DMS 273 treated with DMSO at 0.1 percent for 48 hours (cell line): ENCODE results near the gene PTPRB.

ENCODE experiments used
- DNase-seq: peaks from one replicate; lab custom pipeline; 2025; lab: John Stamatoyannopoulos, UW

Gene PTPRB

DNA sequence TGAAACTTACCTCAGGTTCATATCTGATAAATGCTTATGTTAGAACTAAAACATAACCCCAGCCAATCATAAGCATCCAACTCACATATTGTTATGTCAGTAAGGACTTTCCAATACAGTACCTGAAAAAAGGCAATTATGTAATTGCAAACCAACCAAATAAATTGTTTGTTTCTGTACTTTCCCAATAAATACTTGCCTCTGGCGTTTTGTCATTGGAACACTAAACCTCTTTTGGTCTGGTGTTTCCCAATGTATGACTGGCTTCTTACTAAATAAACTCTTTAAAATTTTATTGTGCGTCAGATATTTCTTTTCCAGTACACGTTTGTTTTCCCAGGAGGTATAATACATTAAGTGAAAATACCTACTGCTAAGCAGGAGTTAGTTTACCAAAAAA is 6.7 kb upstream of the PTPRB start:
- no peak for DNase-seq

DNA sequence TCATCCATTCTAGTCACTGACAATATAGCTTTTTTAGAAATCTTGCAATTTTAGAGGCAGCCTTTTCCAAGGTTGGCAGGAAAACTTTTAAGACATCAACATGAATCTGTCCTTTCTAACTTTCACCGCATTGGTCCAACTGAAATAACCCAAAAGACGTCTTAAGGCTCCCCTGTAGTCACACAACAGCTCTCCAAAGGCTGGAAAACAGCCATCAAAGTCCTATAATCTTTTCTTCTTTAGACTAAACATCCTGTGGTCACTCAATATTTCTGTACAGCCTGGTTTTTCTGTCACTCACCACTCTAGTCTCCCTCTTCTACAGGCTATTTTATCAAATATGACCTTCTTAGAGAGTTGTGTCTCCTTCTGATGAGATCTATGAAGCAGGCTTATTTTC is 4.5 kb upstream of the PTPRB start:
- no peak for DNase-seq

- no peak for DNase-seq
These were observed 3.7 kb upstream of the PTPRB start for GRCh38 chr12:70640901-70641300.

- no peak for DNase-seq
These were observed 2.3 kb upstream of the PTPRB start for GRCh38 chr12:70639535-70639934.

- DNase-seq = no peak
These were observed 1.6 kb upstream of the PTPRB start for GRCh38 chr12:70638639-70639360.

GRCh38 chr12:70635755-70636154 is 1.5 kb downstream of the PTPRB start:
- DNase-seq = no peak

DNA sequence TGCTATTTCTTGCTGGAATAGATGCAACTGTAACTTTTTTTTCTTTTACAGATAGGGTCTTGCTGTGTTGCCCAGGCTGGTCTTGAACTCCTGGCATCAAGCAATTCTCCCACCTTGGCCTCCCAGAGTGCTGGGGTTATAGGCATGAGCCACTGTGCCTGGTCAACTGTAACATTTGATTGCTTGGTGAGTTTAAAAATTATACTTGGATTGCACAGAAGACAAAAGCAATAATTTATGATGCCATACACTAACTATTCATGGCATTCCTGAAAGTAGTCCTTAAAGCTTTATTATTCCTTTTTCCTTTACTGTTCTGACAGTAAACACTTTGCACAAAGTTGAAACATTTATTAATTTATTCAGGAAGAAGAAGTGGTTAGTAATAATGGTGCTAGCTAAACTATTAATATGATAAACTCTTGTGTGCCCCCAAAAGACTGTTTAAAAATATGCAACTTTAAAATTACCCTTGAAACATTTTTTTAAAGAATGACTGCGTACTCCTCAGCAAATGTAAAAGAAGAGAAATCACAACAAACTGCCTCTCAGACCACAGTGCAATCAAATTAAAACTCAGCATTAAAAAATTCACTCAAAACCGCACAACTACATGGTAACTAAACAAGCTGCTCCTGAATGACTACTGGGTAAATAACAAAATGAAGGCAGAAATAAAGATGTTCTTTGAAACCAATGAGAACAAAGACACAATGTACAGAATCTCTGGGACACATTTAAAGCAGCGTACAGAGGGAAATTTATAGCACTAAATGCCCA is 8.3 kb downstream of the PTPRB start:
- no peak for DNase-seq

DNA sequence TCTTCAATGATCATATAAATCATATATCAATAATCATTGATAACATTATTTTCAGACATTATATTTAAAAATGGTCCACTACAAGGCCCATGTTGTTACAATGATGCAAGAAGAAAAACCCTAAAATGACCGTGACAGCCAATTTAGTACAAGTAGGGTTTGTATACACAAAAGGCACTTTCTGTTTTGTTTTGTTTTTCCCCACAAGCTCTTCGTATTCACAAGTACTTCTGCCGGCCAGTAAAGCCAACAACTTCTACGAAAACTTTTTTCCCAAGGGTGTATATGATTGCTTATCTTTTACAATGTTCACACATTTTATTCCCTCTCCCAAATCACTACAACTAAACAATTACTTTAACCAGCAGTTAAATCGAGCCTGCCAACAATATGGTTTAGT is 9.6 kb downstream of the PTPRB start:
- no peak for DNase-seq

DNA sequence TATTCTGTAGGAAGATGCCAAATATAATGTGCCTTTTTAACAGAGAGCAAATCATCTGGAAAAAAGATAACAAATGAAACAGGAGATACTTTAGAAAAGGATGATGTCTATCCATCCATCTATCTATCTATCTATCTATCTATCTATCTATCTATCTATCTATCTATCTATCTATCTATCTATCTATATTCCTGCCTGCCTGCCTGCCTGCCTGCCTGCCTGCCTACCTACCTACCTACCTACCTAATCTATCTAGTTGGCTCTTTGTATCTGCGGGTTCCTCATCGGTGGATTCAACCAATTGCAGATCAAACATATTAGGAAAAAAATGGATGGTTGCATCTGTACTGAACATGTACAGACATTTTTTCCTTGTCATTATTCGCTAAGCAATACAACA is 11.0 kb downstream of the PTPRB start:
- no peak for DNase-seq

- DNase-seq = no peak
These were observed 17.6 kb downstream of the PTPRB start for GRCh38 chr12:70619471-70620152.

DNA sequence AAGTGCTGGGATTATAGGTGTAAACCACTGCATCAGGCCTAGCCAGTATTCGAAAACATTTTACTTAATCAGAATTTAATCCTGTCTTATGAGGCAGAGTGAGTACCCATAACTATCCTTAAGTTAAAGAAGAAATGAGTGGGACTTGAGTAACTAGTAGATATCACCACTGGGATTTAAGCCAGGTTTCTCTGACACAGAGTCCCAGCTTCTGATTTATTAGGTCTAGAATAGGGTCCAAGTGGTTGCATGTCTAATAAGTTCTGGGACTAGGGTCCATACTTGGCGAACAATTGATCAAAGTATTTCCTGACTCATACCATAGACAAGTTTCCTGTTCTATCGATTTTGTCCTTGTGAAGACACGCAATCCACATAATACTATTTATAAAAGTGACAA is 18.9 kb downstream of the PTPRB start:
- DNase-seq = no peak

GRCh38 chr12:70617450-70617849 is 19.8 kb downstream of the PTPRB start:
- no peak for DNase-seq

GRCh38 chr12:70615174-70615866 is 21.9 kb downstream of the PTPRB start:
- DNase-seq = no peak

DNA sequence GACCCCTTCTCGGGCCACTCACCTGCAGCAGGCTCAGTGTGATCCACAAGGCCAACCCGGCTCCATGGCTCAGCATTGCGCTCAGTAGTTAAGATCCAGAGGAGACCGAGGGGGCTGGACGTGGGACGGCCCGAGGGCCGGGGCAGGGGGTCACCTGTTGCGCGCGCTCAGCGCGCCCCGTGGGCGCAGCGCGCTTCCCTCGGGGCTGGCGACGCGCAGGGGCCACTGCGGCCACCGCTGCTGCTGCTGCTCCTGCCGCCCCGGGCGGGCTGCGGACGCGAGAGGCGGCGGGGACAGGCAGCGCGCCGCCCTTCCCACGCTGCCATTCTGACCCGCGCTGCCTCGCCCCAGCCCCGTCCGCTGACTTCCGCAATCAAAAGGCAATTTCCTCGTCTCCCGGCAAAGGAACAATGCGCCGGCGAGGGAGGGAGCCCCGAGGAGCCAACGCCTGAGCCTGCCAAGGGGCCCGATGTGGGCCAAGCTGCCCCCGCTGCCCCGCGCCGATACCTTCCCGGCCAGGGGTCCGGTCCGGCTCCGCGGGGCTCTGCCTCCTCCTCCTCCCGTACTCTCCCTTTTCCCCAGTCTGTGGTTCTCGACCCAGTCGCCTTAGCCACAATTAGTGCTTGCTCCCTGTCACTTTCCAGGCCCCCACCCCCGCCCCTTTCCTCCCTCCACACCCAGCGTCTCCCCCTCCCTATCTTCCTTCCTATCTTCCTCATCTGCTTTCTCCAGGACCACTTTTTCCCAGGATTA is 27.3 kb downstream of the PTPRB start:
- no peak for DNase-seq

GRCh38 chr12:70609203-70609602 is 28.0 kb downstream of the PTPRB start:
- no peak for DNase-seq

GRCh38 chr12:70608184-70608583 is 29.0 kb downstream of the PTPRB start:
- DNase-seq = no peak

DNA sequence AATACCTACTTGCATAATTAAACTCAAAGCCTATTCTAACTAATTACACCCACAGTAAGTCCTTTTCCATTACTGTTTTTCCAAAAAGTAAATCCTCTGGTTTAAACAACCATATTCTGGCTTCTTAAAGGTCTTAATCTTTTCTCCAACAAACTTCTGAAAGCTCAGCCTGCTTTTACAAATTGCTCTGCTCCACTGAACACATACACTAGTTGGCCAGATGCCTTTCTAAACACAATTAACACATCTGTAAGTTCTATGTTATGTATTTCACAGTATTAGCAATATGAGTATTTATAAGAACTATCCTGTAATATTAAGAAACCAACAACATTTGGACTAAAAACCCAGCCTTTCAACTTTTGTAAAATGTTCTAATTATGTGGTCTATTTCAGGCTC is 30.1 kb downstream of the PTPRB start:
- no peak for DNase-seq

- DNase-seq = no peak
These were observed 31.3 kb downstream of the PTPRB start for GRCh38 chr12:70605976-70606375.

- DNase-seq = no peak
These were observed 32.6 kb downstream of the PTPRB start for GRCh38 chr12:70604662-70605061.

- DNase-seq = no peak
These were observed 34.2 kb downstream of the PTPRB start for GRCh38 chr12:70603044-70603443.

DNA sequence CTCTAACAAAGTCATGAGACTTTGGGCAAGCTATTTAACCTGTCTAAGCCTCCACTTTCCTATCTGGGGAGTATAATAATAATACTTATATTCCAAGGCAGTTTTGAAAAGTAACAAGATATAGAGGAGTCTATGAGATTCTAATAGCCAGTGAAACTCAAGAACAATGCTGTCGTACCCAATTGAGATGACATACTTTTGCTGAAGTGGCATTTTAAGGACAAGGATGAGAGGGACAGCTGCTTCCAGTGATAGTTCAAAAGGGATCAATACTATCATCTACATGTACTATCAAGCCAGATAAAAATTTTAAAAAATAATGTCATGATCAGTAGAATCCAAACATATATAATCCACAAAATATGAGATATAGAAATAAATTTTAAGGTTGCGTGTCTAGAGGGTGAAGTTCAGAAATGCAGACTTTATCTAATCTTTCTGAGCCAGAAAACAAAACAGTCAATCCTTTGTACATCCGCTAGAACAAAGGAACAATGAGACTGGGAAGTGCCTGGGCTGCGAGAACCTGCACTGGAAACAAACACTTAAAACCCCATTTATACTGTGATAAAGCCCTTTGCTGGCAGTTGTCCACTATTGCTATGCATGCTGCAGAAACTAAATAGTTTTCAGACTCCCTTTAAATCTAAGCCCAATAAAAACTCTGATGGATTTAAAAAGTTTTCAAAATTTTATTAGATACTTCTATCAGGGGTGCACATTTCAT is 38.6 kb downstream of the PTPRB start:
- DNase-seq = no peak
